Stimulated activated CD4-positive, alpha-beta T cell treated with anti-CD3 and anti-CD28 coated beads, Interleukin-15, amount 100 ng/mL, for 1 hour (primary cell): Measurements from ENCODE around the gene TRAF3IP1.
"Not testable (repeated sequence)": the region's sequence is repeated elsewhere in the genome, so short reads cannot be mapped to it uniquely, and the experiment has no call there.

Experiments
- DNase-seq, 2 donors: peaks; one replicate each; pipeline ENCODE4 v3.0.0-alpha.2; 2020; ENCODE audit warnings: low read depth in 1 of 2, low spot score in 1 of 2

The TRAF3IP1 gene

DNA sequence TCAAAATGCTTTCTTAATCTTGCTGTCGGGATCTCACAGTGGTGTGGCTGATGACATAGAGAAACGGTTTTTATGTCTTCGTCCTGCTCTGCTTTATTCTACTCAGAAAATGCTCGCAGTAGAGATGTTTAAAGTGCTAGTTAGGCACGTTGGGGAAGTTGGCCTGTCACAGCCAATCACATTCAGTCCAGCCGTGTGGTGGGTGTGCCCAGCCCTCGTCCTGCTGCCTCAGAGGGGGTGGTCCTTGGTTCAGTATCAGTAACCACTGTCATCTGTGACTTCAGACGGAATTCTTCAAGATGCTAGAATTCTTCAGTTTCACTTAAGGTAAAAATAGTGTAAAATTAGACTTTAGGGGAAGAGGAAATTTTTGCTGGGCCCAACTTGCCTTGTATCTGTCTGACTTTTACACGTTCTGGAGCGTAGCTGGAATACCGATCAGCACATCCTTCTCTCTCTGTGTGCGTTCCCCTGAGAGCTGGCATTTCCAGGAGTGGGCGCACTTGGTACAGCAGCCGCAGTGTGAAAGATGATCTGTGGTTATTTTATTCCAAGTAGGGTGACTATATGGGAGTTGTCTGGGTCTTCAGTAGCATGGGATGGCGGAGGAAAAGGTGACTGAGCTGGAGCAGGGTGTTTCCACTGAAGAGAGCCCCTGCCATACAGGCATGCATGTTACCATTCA lies 18.5 kb downstream of the TRAF3IP1 start:
- DNase-seq = no peak

DNA sequence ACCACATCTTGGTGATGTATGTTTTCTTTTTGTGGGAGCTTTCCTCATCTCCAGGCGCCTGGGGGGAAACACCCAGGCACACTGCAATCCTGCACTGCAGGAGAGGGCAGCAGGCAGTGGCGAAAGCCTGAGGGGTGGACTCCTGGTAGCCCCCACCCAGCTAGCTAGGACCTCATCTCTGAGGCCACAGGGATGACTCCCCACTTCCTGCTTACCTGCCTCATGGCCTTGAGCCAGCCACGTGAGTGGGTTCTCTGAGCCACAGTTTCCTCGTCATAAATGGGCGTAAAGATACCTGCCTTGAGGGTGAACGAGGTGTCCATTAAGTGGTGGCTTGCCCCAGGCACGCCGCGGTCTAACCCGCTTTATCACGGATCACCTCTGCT lies 19.1 kb downstream of the TRAF3IP1 start:
- DNase-seq = no peak

DNA sequence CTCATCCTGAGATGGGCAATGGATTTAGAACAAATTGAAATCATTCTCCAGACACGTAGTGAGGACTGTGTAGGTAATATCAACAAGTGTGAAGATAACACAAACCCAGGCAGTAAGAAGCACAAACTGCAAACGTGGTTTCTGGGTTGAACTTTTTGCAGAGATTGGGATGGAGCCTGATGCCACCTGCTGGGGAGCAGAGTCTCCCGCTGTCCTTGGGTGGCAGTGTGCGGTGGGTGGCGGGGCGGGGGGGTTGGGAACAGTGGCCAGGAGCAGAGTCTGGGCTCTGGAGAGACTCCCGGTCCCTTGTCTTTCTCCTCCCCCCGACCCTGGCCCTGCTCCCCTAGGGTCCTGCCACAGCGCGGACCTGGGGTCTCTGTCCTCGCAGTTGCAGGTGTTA lies 19.5 kb downstream of the TRAF3IP1 start:
- no peak for DNase-seq

DNA sequence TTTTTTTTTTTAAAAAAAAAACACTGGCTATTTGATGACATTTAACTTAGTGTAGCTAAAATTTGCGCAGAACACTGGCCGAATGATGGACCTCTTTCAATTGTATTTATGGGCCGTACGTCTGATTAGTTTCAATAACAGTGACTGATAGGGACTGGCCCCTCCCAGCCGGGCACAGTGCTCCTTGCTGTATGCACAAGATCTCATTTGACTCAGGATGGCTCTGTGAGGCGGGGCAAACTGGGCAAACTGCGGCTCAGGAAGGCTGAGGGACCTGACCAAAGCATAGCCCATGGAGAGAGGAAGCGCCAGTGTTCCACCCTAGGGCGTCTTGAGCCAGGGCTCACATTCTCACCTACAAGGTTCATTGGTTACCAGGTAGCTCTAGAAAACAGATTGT lies 21.2 kb downstream of the TRAF3IP1 start:
- no peak for DNase-seq

DNA sequence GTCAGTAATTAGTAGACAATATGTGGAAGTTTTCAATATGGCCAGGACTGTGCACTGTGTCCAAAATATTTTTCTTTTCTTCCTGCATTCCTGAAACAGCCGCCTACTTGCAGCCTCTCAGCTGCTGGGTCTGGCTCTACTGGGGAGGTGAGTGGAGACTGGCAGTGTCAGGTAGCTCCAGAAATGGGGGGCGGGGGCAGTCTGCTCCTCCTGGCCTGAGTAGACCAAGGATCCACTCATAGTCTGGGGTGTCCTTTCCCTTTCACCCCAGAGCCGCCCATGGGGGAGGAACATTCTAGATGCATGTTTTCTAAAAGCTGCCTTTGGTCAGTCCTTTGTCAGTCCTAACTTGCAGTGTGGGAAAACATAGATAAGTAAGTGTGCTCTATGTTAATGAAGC lies 23.7 kb downstream of the TRAF3IP1 start:
- DNase-seq = no peak

DNA sequence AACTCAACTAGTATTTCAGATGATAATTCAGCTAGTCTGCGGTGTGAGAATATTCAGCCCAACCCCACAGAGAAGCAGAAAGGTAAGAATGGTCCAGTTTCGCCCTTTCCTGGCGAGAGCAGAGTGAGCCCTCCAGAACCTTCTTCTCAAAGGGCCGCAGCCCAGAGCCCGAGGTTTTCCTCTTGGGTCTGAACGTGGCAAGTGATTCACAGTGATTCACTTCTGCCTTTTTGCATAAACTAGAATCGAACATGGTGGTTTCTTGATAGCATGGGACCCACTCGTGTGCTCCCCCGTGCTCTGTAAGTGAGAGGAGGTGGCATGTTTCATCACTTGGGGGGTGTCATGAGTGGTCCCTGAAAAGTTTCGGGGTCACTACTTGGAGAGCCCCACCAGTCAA lies 24.2 kb downstream of the TRAF3IP1 start:
- DNase-seq = no peak

DNA sequence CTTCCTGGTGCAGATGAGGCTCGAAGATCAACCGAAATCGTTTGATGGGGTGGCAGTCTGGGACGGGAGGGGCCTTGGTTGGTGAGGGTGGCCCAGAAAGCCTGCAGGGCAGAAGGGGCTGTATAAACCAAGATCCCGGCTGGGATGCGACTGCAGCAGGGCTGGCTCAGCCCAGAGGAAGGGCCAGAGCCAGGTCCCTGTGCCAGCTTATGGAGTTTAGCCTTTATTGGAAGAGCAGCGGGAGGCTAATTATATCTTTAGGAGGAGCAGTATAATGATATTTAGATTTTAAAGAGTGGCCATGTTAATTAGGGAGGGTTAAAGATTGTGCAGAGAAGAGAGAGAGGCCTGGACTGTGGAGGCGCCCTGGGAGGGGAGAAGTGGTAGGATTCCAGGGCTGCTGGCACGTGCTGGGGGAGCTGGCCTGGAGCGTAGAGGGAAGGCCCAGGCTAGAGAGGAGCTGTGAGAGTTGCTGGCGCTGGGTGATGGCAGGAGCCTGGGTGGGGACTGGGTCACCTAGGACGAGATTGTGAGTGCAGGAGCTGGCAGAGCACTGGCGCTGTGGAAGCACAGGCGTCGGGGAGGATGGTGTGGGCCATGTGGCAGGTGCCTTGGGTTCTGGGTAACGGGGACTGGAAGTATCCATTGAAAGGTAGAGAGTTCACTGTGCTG lies 25.1 kb downstream of the TRAF3IP1 start:
- DNase-seq = no peak

DNA sequence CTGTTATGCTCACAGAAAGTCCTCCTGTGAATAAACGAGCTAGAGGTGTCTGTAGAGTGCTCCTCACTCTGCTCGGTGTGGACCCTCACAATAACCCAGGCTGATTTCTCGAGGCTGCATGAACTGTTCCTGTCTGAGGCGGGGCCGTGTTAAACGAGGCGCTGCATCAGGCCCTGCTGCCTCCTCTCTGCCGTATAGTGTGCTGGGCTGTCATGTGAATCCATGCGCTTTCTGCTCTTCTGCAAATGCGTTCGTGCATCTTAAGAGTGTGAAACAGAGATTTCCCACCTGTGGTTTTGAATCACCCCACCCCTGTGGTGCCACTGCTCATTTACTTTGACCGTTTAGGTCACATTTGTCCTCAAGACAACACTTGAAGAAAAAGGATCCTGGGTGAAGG lies 26.2 kb downstream of the TRAF3IP1 start:
- DNase-seq = no peak

DNA sequence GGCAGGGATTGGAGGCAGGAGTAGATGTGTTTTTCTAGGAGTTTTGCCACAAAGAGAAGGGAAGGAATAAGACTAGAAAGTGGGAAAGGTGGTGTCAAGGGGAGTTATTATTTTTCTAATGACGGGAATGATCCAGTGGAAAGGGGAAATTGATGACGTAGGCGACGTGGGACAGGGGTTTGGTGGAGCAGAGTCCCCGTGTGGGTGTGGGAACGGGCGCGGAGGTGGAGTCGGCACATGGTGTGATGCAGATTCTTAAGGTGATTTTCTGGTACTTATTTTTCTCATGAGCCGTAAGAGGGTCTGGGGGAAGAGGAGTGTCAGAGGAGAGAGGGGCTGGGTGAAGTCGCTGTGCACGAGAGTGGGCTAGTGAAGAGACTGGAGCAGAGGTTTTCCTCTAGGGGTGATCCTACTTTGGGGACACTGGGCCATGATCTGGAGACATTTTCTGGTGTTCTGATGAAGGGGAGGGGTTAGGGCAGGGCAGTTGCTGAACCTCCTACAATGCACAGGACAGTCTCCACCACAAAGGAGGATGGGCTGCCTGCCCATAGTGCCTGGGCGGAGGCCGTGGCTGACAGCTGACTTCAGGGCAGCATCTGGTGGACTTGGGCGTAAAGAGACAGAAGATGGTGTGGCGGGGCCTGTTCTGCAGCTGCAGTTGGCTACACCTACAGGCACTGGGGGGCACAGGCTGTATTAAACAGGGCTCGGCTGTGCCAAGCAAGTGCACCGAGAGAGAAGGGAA lies 30.0 kb downstream of the TRAF3IP1 start:
- no peak for DNase-seq

DNA sequence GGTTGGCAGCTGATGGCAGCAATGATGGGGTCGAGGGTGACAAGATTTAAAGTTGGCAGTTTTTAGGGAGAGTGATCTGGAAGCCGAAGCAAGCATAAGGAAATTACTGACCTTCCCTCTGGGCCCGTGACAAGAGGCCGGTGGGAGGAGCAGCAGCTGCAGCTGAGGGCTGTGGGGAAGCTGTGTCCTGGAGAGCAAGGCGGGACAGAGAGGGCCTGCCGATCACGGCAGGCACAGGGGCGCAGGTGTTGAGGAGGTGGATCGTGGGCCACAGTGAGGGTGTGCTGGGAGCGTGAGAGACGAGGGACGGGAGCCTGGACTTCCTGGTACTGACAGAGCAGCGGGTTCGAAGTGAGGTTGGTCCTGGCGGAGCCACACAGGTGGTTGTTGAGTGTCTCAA lies 31.0 kb downstream of the TRAF3IP1 start:
- DNase-seq = no peak

DNA sequence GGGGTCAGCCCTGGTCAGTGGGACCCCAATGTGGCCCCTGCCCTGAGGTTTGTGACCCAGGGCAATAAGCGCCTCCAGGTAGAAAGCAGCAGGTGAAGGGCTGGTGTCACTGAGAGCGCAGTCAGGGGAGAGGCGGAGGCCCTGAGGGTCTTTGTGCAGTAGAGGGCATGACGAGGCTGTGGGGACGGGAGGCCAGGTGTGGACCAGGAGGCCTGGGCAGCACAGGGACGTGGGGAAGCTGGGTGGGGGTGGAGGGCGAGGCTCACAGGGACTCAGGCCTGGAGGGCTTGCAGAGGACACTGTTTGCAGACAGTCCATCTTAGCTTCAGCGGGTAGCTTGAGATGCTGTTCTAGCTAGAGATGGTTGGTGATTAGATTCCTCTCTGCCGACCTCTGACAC lies 32.0 kb downstream of the TRAF3IP1 start:
- no peak for DNase-seq

DNA sequence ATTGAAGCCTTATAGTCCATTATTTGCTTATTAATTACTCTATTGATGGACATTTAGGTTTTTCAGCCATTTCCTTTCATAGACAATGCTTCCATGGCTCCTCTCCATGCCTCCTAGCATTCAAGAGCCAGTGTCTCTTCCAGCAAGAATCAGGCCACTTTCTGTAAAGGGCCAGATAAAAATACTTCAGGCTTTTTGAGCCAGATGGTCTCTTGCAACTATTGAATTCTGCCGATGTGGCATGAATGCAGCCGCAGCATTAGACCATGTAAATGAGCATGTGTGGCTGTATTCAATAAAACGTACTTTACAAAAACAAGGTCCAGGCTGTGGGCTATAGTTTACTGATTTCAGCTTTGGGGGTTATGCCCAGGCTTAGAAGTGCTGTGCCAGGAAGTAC lies 38.5 kb downstream of the TRAF3IP1 start:
- no peak for DNase-seq

DNA sequence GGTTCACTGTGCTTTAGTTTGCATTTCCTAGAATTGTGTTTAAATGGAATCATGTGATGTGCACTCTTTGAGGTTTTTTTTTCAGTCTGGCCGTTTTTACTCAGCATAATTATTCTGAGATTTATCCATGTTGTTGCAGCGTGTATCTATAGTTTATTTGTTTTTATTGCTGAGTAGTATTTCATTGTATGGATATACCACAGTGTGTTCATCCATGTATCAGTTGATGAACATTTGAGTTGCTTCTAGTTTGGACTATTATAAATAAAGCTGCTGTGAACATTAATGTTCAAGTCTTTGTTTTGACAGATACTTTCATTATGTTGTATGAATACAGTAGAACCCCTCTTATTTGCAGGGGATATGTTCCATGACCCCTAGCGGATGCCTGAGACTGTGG lies 39.1 kb downstream of the TRAF3IP1 start:
- DNase-seq = no peak

DNA sequence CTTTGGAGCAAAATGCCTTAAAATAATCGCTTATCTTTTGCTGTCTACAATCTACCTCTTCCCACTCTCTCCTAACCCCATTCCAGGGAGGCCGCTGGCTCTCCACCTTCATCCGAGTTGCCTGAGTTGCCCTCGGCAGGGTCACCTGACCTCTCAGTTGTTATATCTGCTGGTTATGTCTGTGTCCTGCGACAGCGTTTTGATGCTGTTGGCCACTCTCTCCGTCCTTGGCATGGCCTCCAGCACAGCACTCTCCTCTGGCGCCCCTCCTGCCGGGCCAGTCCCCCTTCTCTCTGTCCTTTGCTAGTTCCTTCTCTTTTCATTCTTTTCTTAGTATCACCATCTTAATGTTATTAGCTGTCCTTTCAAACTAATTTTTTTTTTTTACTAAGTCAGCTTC lies 41.6 kb downstream of the TRAF3IP1 start:
- no peak for DNase-seq

DNA sequence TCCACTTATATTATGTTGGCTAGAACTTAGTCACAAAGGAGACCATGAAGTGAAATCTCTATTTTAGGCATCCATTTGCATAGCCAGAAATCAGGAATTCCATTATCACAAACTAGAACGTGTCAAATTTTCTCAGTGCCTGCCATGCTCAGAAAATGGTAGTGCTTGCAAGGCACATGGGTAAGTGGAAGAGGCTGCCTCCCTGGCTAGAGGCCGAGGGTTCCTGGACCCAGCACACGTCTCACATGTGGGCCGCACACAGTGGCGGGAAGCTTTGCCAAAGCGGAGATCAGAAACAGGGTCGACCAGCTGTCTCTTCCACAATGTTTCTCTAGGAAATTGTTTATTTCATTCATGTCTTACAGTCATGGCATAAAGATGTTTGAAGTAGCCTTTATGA lies 42.3 kb downstream of the TRAF3IP1 start:
- DNase-seq = no peak

DNA sequence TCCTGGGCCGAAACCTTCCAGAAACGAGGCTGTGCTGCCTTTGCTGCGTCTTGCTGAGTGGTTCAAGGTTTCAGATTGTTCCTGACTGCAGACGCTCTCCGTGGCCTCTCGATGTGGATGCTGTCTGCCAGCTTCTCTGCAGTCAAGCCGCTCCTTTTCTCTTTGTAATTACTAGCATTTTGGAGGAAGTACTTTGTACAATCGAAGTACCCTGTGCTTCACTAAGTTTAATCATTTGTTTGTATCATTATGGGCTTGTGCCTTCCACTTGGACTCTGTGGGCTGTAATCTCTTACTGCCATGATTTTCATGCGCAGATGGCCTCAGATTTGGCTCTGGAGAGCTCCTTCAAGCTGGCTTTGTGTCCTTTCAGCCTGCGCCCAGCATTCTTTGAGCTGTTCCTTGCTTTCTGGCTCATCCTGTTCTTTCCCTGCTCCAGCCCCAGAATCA lies 49.3 kb downstream of the TRAF3IP1 start:
- DNase-seq = no peak

DNA sequence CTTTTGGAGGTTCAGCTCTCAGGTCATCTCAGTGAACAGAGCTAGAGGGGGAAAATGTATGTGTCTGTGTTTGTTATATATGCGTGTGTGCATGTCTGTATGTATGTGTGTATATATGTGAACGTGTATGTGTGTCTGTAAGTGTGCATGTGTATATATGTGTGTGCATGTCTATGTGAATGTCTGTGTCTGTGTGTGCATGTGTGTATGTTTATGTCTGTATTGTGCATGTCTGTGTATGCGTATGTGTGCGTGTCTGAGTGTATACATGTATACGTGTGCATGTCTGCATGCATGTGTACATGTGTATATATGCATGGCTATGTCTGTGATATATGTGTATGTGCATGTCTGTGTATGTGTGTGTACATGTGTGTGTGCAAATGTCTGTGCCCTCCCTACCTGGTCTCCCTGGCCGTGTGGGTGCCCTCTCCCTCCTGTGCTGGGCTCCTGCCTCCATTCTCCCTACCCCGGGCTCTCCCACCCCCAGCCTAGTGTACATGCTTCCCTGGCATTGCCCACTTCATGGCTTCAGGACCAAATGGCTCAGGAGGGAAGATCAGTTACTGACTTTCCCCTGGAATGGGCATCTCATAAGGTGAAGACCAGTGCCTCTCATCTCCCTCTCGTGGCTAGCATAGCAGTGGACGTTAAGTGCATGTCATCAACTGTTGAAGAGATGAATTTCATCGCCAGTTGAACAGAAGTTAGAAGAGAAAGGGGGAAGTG lies 49.9 kb downstream of the TRAF3IP1 start:
- no peak for DNase-seq

DNA sequence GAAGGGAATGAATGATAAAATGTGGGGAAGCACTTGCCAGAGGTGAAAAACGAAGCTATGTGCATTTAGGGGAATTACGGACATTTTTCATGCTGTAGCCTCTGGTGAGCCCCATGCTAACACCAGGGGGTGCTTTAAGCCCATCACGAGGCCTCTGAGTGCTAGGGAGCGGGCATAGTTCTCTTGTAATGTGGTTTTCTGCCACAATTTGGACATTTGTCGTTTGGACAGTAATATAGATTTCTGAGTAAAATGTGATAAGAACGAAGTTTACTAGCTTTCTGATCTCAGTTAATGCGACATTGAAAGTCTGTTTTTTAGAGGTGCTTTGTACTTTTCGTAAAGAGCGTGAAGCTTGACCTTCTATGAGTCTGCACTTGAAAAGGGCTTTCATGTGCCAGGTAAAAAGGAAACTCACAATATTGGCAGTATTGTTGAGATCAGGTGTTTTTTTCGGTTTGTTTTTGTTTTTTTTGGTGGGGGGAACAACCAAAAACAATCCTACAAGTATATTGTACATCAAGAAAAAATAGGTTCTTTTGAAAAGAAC lies 50.6 kb downstream of the TRAF3IP1 start:
- DNase-seq = peak in 1 of 2 donors; percentile 28

DNA sequence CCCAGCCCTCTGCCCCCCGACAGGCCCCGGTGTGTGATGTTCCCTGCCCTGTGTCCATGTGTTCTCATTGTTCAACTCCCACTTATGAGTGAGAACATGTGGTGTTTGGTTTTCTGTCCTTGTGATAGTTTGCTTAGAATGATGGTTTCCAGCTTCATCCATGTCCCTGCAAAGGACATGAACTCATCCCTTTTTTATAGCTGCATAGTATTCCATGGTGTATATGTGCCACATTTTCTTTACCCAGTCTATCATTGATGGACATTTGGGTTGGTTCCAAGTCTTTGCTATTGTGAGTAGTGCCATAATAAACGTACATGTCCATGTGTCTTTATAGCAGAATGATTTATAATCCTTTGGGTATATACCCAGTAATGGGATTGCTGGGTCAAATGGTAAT lies 52.0 kb downstream of the TRAF3IP1 start:
- DNase-seq = not testable (repeated sequence)

DNA sequence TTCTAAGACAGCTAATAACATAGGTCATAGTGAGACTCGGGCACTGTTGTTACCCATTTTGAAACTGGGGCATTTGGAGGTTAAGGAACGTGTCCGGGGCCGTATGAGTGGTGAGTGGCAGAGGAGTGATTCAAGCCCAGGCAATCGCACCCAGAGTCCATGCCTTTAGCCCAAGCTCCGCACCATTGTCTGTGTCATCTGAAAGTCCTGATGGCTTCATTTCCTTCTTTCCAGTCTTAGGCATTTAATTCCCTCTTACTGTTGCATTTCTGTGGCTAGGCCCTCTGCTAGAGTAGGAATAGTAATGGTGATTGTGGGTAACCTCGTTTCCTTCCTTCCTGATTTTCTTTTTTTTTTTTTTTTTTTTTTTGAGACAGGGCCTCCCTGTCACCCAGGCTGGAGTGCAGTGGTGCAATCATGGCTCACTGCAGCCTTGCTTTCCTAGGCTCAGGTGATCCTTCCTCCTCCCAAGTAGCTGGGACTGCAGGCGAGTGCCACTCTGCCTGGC lies 56.6 kb downstream of the TRAF3IP1 start:
- no peak for DNase-seq
